ENCODE data around the gene PDP2.

The PDP2 gene

GRCh38 chr16:66940236-66940635 lies 59.9 kb downstream of the PDP2 start:
- Histone ChIP-seq H3K27me3 (ENCODE audit: insufficient read depth, poor library complexity, severe bottlenecking) (no peaks in the 10 kb centered on the region), H3K27ac (replicated peaks) (no peak overlapping the region), H3K4me3 (replicated peaks; ENCODE audit: insufficient read depth, low read length) (no peak overlapping the region)
- no peak for DNase-seq (ENCODE audit: low read depth in 1 of 2, low spot score in 1 of 2)
- no peak for TF ChIP-seq REST (IDR thresholded peaks at IDR 0.05; ENCODE audit: insufficient replicate concordance, low read depth)
- TF ChIP-seq SPI1 (IDR thresholded peaks at IDR 0.05; ENCODE audit: borderline replicate concordance, low read depth) = no peak
- TF ChIP-seq POLR2AphosphoS5 (IDR thresholded peaks at IDR 0.05; ENCODE audit: low read depth) = no peak
- TF ChIP-seq CTCF (IDR thresholded peaks at IDR 0.05; ENCODE audit: insufficient read depth, low read length) = no peak
- TF ChIP-seq GABPA (IDR thresholded peaks at IDR 0.05; ENCODE audit: low read depth) = no peak

Data from HL-60 (cell line).